Activated T-cell treated with anti-CD3 and anti-CD28 coated beads, Interleukin-2, amount 50 U/mL, for 4 hours (primary cell): ENCODE results near the gene HPS3. TPM values are rescaled to one million over a fixed set of nuclear protein-coding genes. Genes with fewer than 3 reads are reported as not detected.
"Not testable (repeated sequence)": the region's sequence is repeated elsewhere in the genome, so short reads cannot be mapped to it uniquely, and the experiment has no call there.

Experiments
- ATAC-seq, 2 donors: fragments of 200-7000 bp; cut with Tn5 transposase; one replicate each; pipeline ENCODE4 v1.10.0; 2021
- DNase-seq: peaks from one replicate; pipeline ENCODE4 v3.0.0-alpha.2; 2020
- H3K27me3 Mint-ChIP-seq: one replicate; pipeline ENCODE4 v1.8.0; 2021; ENCODE audit warnings: low read depth, mixed read lengths
- H3K36me3 Mint-ChIP-seq: one replicate; pipeline ENCODE4 v1.8.0; 2022; ENCODE audit warnings: mixed read lengths; ENCODE audit not compliant: insufficient read depth
- H3K4me1 Mint-ChIP-seq: one replicate; pipeline ENCODE4 v1.8.0; 2021; ENCODE audit warnings: low read depth, mixed read lengths
- H3K4me3 Mint-ChIP-seq: one replicate; pipeline ENCODE4 v1.8.0; 2021; ENCODE audit warnings: mild to moderate bottlenecking, moderate library complexity, mixed read lengths
- H3K9me3 Mint-ChIP-seq: one replicate; pipeline ENCODE4 v1.8.0; 2021; ENCODE audit warnings: mixed read lengths
- total RNA-seq, 3 donors: library from RNA; stranded (reverse); gene quantifications; one replicate each; pipeline ENCODE4 v1.2.1, GENCODE V29; 2021

Gene HPS3, protein sequence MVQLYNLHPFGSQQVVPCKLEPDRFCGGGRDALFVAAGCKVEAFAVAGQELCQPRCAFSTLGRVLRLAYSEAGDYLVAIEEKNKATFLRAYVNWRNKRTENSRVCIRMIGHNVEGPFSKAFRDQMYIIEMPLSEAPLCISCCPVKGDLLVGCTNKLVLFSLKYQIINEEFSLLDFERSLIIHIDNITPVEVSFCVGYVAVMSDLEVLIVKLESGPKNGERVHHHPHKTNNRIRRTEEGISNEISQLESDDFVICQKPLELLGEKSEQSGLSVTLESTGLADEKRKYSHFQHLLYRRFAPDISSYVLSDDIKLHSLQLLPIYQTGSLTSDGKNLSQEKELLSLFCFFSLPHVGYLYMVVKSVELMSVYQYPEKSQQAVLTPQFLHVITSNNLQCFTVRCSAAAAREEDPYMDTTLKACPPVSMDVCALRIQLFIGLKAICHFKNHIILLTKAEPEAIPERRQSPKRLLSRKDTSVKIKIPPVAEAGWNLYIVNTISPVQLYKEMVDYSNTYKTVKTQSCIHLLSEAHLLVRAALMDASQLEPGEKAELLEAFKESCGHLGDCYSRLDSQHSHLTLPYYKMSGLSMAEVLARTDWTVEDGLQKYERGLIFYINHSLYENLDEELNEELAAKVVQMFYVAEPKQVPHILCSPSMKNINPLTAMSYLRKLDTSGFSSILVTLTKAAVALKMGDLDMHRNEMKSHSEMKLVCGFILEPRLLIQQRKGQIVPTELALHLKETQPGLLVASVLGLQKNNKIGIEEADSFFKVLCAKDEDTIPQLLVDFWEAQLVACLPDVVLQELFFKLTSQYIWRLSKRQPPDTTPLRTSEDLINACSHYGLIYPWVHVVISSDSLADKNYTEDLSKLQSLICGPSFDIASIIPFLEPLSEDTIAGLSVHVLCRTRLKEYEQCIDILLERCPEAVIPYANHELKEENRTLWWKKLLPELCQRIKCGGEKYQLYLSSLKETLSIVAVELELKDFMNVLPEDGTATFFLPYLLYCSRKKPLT
- total RNA-seq, result 1 to 10 TPM; 8.3 to 9.4 (median 9.0) TPM

DNA sequence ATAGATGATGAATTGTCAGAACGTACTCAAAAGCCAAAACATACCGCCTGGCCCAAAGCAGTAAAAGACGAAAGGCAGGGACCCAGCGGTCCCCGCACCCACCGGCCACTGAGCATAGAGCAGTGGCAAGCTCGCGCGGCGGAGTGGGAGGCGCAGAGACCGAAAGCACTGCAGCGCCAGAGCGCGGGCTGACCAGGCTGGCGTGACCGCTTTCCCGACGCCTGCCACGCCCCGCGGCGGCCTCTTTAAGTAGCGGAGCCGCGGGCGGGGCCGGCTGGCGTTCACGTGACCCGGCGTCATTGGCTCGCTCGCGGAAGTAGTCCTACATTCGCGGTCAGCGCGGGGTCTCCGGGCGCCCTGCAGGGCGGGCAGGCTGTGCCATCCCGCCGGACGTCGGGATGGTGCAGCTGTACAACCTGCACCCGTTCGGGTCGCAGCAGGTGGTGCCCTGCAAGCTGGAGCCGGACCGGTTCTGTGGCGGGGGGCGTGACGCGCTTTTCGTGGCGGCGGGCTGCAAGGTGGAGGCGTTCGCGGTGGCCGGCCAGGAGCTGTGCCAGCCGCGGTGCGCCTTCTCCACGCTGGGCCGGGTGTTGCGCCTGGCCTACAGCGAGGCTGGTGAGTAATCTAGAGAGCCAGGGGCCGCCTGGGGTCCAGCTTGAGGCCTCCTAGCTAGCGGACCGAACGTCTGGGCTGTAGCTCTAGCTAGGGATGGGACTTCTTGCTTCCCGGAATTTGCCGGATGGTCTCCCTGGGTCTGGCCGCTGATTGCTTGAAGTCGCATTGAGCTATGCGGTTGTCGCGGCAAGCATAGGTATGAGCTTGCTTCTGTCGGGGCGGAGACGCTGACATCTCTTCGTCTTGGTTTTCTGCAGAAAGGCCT, at the start of gene HPS3:
Gene HPS3, plus strand, starts transcription at position 313 of the 880 bp plus-strand sequence. Its CDS starts 86 bp downstream, at position 399.
- DNase-seq (peak; percentile 68), ATAC-seq (peak; percentile 90 to 92)
- Mint-ChIP-seq H3K4me3 (peak within 1 kb of the TSS; percentile 97), H3K36me3 (peaks cover 7% of the 10 kb centered on the region), H3K9me3 (no peaks in the 10 kb centered on the region), H3K27me3 (peaks cover 2% of the 10 kb centered on the region), H3K4me1 (peaks cover 39% of the 10 kb centered on the region)

DNA sequence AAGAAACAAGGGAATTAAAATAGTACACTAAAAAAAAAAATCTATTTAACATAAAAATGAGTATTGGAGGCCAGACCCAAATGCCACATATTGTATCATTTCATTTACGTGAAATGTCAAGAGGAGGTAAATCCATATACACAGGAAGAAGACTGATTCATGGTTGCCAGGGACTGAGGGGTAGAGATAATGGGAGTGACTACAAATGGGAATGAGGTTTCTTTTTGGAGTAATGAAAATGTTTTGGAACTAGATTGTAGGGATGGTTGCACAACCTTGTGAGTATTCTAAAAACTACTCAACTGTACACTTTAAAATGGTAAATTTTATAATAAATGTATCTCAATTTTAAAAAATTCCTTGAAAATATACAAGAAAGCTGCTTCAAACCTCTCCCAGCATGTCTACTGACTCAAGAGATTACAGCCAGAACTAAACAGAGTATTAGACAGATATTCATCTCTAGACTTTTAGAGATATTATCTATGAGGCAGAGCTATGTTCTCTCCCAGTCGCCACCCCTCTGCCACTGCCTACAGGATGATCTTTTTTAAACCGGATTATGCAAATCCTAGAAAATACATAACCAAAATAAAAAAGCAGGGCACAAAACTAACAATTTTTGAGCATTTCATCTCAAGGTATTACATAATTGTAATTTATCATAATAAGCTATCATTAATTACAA, 49.3 kb upstream of the HPS3 start:
- DNase-seq, result no peak
- Mint-ChIP-seq H3K4me1 (peaks cover 10% of the 10 kb centered on the region), H3K4me3 (no peak overlapping the region), H3K36me3 (peaks cover 13% of the 10 kb centered on the region), H3K27me3 (no peaks in the 10 kb centered on the region), H3K9me3 (no peaks in the 10 kb centered on the region)
- ATAC-seq, result no peak

DNA sequence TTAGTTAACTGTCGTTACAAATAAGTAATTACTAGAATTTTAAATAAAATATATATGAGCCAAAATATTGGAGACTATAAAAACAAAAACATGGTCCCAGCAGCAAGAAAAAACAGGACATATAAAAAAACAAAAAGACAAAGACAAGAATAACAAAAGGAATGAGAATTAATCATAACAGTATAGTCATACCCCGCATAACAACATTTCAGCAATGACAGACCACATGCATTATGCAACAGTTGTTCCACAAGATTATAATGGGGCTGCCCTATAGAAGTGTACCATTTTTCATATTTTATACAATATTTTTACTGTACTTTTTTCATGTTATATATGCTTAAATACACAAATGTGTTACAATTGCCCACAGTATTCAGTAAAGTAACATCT, 48.7 kb upstream of the HPS3 start:
- peaks cover 13% of the 10 kb centered on the region for H3K36me3 Mint-ChIP-seq
- peaks cover 13% of the 10 kb centered on the region for H3K4me1 Mint-ChIP-seq
- H3K4me3 Mint-ChIP-seq, result no peak overlapping the region
- DNase-seq (no peak), ATAC-seq (no peak)
- H3K27me3 Mint-ChIP-seq, result no peaks in the 10 kb centered on the region
- no peaks in the 10 kb centered on the region for H3K9me3 Mint-ChIP-seq

DNA sequence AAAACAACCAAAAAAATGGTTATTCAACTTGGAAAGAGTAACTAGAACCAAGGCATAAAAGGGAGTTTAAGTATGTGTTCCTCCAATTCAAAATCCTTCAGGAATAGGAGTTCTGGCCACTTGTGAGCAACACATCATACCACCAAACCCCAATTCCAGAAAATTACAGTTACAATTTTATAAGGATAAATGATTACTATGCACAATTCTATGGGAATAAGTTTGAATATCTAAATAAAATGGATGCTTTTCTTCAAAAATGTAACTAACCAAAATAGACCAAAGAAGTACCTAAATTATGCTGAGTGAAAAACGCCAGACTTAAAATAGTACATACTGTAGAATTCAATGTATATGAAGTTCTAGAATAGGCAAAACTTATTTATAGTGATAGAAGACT, 47.7 kb upstream of the HPS3 start:
- DNase-seq, result no peak
- H3K4me1 Mint-ChIP-seq, result peaks cover 17% of the 10 kb centered on the region
- peaks cover 13% of the 10 kb centered on the region for H3K36me3 Mint-ChIP-seq
- no peaks in the 10 kb centered on the region for H3K27me3 Mint-ChIP-seq
- ATAC-seq, result no peak
- H3K9me3 Mint-ChIP-seq, result no peaks in the 10 kb centered on the region
- no peak overlapping the region for H3K4me3 Mint-ChIP-seq

DNA sequence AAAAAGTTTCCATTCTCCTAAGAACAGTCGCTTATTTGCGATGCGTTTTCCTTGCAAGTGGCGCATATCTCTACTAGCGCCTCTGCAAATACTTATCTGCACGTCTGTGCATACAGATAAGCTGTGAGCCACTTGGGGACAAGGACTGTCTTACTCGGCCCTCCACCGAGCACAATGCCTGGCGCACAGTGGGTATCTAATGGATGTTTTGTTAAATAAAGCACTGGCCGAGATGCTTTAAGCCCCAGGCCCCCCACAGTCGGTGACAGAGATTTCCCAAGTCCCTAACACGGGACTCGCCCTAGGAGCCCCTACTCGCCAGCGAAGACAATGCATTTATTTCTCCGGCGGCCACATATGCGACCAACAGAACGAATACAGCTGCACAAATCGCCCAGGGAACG, 43.6 kb upstream of the HPS3 start:
- DNase-seq (peak; percentile 5), ATAC-seq (peak; percentile 42 to 46)
- H3K4me3 Mint-ChIP-seq, result peak overlapping the region; percentile 94
- H3K27me3 Mint-ChIP-seq, result no peaks in the 10 kb centered on the region
- H3K9me3 Mint-ChIP-seq, result no peaks in the 10 kb centered on the region
- H3K4me1 Mint-ChIP-seq, result peaks cover 16% of the 10 kb centered on the region
- peaks cover 3% of the 10 kb centered on the region for H3K36me3 Mint-ChIP-seq

DNA sequence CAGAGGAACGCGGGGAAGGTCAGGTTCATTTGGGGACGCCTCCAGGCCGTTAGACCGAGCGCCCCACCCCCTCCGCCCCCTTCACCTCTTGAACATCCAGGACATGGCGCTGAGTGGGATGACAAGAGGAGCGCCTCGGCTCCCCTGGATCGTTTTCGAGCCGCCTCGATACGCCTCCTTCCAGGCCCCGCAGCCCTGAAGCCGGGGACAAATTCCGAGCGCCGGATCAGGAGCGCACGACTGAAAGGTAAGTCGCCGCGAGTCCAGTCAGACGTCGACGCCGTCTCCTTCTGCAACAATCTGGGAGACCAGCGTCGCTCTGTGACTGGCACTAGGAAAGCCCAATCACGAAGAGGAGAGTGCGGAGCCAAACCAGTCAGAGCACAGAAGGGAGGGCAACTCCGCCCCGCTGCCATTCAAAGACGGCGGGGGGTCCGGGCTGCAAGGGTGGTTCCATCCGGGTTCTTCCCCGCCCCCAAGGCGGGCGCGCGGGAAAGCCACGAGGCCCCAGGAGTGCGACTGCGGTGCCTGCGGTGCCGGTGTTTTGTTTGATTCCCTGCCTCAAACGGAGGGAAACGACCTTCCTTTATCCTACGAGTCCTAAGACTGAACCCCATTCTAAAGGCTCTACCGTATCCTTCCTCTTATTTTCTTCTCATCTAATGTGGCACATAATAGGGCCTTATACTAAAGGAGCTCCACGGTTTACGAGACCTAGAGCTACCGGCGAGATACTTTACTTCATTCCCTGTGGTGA, 43.0 kb upstream of the HPS3 start, which contains the start of gene HLTF:
Gene HLTF, minus strand, starts transcription at position 302 of the 757 bp plus-strand sequence. Its CDS starts 197 bp downstream, at position 105.
- Mint-ChIP-seq H3K4me1 (peaks cover 16% of the 10 kb centered on the region), H3K36me3 (peaks cover 3% of the 10 kb centered on the region), H3K4me3 (peak within 1 kb of the TSS; percentile 94), H3K9me3 (no peaks in the 10 kb centered on the region), H3K27me3 (no peaks in the 10 kb centered on the region)
- DNase-seq, result peak; percentile 88
- peak; percentile 99 for ATAC-seq

DNA sequence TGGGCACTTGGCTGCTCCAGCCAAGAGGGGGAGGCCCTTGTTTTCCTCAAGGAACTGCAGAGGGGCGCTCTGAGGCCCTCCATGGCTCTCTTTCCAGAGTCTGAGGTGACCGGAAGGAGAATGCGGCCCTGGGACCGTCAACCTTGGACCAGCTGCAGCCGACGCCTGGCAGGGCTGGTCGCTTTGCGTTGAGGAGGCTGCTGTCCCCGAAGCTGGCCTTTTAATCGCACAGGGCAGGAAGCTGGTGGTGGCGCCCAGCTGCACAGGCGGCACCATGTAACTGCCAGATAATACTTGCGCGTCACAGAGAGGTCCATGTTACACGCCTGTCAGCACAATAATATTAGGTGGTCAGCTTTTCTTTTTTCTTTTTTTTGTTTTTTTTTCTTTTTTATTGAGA, 42.2 kb upstream of the HPS3 start:
- ATAC-seq (no peak), DNase-seq (no peak)
- Mint-ChIP-seq H3K9me3 (no peaks in the 10 kb centered on the region), H3K4me1 (peaks cover 16% of the 10 kb centered on the region), H3K27me3 (no peaks in the 10 kb centered on the region), H3K36me3 (peaks cover 3% of the 10 kb centered on the region), H3K4me3 (peak overlapping the region; percentile 94)

DNA sequence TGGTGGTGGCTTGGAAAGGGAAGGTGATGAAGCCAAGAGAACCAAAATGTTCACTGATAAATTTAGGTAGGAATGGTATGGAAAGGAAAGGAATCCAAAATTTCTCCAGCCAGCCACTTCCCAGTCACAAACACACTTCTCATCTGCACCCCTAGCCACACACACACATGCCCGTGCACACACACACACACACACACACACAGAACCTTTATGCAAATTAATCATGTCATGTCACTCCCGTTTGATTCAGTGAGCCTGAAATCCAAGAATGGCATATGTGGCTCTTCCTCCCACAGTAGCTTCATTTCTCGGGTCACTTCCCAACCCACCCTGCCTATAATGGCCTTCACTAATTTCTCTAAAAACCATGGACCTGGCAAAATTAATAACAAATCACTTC, 40.0 kb upstream of the HPS3 start:
- H3K9me3 Mint-ChIP-seq, result no peaks in the 10 kb centered on the region
- H3K4me3 Mint-ChIP-seq, result no peak overlapping the region
- H3K4me1 Mint-ChIP-seq, result peaks cover 12% of the 10 kb centered on the region
- no peaks in the 10 kb centered on the region for H3K36me3 Mint-ChIP-seq
- no peak for ATAC-seq
- no peaks in the 10 kb centered on the region for H3K27me3 Mint-ChIP-seq
- DNase-seq, result no peak

DNA sequence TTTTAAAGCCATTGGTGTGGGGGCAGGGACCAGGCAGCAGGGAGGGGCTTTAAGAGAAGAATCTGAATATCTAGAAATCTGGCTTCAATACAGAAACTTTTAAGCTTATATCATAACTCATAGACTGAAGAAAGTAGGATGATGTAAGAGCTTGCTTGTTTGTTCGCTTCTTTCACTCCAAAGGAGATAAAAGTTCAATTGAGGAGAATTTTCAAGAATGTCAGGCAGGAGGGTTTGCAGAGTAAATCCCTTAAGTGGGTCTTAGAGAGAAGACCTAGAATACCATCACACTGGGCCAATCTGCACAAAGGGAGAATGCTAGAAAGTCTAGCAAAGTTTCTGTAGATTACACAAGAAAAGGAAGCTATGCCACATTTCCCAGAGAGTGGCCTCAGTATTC, 39.0 kb upstream of the HPS3 start:
- H3K36me3 Mint-ChIP-seq, result no peaks in the 10 kb centered on the region
- no peaks in the 10 kb centered on the region for H3K27me3 Mint-ChIP-seq
- no peak for DNase-seq
- H3K9me3 Mint-ChIP-seq, result no peaks in the 10 kb centered on the region
- H3K4me1 Mint-ChIP-seq, result peaks cover 6% of the 10 kb centered on the region
- no peak for ATAC-seq
- no peak overlapping the region for H3K4me3 Mint-ChIP-seq

DNA sequence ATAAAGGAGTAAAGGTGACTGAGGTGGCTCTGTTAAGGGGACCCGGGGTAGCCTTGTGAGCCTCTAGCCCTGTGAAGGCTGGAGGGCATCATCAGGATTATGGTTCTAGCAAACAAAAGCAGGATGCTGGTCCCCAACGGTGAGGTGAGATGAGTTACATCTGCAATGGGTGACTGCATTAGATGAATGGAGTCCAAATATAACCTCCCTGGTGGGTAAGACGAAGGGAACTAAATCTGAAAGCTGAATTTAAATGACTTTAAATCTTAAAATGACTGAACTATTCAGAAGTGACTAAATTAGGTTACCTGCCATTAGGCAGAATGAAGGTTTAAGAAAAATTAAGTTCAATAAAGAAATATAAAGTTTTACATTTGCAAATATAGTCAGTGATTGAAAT, 38.5 kb upstream of the HPS3 start:
- no peaks in the 10 kb centered on the region for H3K36me3 Mint-ChIP-seq
- H3K4me1 Mint-ChIP-seq, result peaks cover 2% of the 10 kb centered on the region
- no peaks in the 10 kb centered on the region for H3K9me3 Mint-ChIP-seq
- H3K4me3 Mint-ChIP-seq, result no peak overlapping the region
- no peak for ATAC-seq
- DNase-seq, result no peak
- no peaks in the 10 kb centered on the region for H3K27me3 Mint-ChIP-seq

DNA sequence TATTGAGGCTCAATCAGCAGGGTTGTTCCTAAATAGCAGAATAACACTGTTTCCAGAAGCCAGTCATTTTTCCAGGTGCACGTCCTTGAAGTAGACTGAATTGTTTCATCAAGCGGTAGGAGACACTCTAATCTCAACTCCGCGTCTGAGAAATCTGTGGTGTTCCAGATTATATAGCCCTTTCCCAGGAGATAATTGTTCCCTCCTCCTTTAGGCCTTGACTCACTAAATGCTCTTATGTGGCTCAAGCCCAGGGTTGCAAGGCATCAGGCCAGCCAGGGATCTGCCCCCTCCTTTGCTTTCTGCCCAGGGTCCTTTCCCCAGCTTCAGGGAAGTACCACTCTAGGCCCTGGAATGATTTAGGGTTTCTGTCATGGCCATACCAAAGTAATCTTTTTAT, 37.5 kb upstream of the HPS3 start:
- H3K27me3 Mint-ChIP-seq, result no peaks in the 10 kb centered on the region
- H3K36me3 Mint-ChIP-seq, result no peaks in the 10 kb centered on the region
- ATAC-seq, result no peak
- H3K4me1 Mint-ChIP-seq, result no peaks in the 10 kb centered on the region
- DNase-seq, result no peak
- H3K4me3 Mint-ChIP-seq, result no peak overlapping the region
- no peaks in the 10 kb centered on the region for H3K9me3 Mint-ChIP-seq

DNA sequence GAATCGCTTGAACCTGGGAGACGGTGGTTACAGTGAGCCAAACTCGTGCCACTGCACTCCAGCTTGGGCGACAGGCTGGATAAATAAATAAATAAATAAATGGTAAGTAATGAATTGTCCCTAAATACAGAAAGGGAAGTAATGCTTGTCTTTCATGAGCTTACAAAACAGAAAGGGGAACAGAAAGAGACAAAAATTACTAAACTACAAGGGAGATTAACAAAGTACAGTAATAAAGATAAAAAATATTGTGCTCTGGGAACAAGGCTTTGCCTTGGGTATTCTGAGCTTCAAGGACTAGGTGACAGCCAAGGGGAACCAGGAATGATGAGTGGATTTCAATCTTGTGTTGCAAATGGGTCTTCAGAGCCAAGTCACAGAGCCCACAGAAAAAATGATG, 34.0 kb upstream of the HPS3 start:
- no peak for ATAC-seq
- H3K4me1 Mint-ChIP-seq, result no peaks in the 10 kb centered on the region
- H3K36me3 Mint-ChIP-seq, result no peaks in the 10 kb centered on the region
- H3K27me3 Mint-ChIP-seq, result no peaks in the 10 kb centered on the region
- H3K4me3 Mint-ChIP-seq, result no peak overlapping the region
- H3K9me3 Mint-ChIP-seq, result no peaks in the 10 kb centered on the region
- no peak for DNase-seq

DNA sequence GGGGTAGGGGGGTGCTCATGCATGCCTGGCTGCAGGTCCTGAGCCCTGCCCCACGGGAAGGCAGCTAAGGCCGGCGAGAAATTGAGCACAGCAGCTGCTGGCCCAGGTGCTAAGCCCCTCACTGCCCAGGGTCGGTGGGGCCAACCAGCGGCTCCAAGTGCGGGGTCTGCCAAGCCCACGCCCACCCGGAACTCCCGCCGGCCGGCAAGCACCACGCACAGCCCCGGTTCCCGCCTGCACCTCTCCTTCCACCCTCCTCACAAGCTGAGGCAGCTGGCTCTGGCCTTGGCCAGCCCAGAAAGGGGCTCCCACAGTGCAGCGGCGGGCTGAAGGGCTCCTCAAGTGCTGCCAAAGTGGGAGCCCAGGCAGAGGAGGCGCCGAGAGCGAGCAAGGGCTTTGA, 31.5 kb upstream of the HPS3 start:
- not testable (repeated sequence) for H3K4me1 Mint-ChIP-seq, H3K36me3 Mint-ChIP-seq, ATAC-seq, H3K9me3 Mint-ChIP-seq, H3K4me3 Mint-ChIP-seq, DNase-seq, H3K27me3 Mint-ChIP-seq
